RWPE2 (cell line): ENCODE data around the gene LRP1B.
"Not testable (repeated sequence)": the region's sequence is repeated elsewhere in the genome, so short reads cannot be mapped to it uniquely, and the experiment has no call there.

Experiments
- ATAC-seq: fragments of 200-7000 bp; cut with Tn5 transposase; 3 replicates; pipeline ENCODE4 v1.9.1; 2021; ENCODE audit warnings: low read depth
- DNase-seq: peaks from one replicate; pipeline ENCODE4 v3.0.0-alpha.2; 2020; ENCODE audit warnings: low spot score
- H3K27ac ChIP-seq: fragments of 450-650 bp; 2 replicates; pipeline ENCODE4 v1.5.1; 2017; ENCODE audit warnings: mild to moderate bottlenecking; ENCODE audit not compliant: poor library complexity, severe bottlenecking
- H3K27me3 ChIP-seq: fragments of 250-450 bp; sonication (Bioruptor Pico); 2 replicates; pipeline ENCODE4 v1.5.1; 2021; ENCODE audit warnings: mild to moderate bottlenecking, moderate library complexity; ENCODE audit not compliant: insufficient read depth, poor library complexity, severe bottlenecking
- H3K36me3 ChIP-seq: fragments of 250-450 bp; sonication (Bioruptor Pico); 2 replicates; pipeline ENCODE4 v1.5.1; 2020; ENCODE audit warnings: low read depth, mild to moderate bottlenecking, moderate library complexity
- H3K4me1 ChIP-seq: fragments of 250-450 bp; sonication (Bioruptor Pico); 2 replicates; pipeline ENCODE4 v1.5.1; 2021; ENCODE audit warnings: mild to moderate bottlenecking, moderate library complexity; ENCODE audit not compliant: insufficient read depth, poor library complexity, severe bottlenecking
- H3K4me3 ChIP-seq: fragments of 250-450 bp; sonication (Bioruptor Pico); 2 replicates; pipeline ENCODE4 v1.5.1; 2021; ENCODE audit warnings: mild to moderate bottlenecking, moderate library complexity; ENCODE audit not compliant: severe bottlenecking
- H3K9me3 ChIP-seq: fragments of 250-450 bp; sonication (Bioruptor Pico); 2 replicates; pipeline ENCODE4 v1.5.1; 2021; ENCODE audit warnings: mild to moderate bottlenecking, moderate library complexity; ENCODE audit not compliant: severe bottlenecking
- TF ChIP-seq, protein P1 (sequence below): fragments of 450-650 bp; IDR thresholded peaks from one replicate; pipeline ENCODE4 v1.5.1; 2017; ENCODE audit warnings: mild to moderate bottlenecking, moderate library complexity; ENCODE audit not compliant: poor library complexity, severe bottlenecking

The LRP1B gene

DNA sequence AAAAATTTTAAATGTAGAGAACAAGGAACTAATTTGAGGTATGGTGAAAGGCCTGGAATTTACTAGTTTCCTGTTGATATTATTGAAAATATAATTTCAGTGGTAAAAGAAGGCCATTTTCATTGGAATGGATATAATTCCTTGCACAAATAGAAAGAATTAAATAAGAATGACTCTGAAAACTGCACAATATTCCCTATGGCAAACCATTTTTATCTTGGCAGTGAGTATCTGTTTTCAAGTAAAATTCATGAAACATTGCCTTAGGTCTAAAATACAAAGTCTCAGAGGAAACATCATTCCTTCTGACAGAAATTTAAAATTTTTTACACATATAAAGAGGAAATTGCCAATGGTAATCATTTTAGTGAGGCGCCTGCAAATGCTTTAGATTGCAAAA is 1468.3 kb downstream of the LRP1B start:
- Histone ChIP-seq H3K4me1 (peaks cover 4% of the 10 kb centered on the region), H3K27me3 (no peaks in the 10 kb centered on the region), H3K9me3 (no peaks in the 10 kb centered on the region), H3K27ac (no peak overlapping the region), H3K36me3 (no peaks in the 10 kb centered on the region), H3K4me3 (no peak overlapping the region)
- TF ChIP-seq, protein P1, sequence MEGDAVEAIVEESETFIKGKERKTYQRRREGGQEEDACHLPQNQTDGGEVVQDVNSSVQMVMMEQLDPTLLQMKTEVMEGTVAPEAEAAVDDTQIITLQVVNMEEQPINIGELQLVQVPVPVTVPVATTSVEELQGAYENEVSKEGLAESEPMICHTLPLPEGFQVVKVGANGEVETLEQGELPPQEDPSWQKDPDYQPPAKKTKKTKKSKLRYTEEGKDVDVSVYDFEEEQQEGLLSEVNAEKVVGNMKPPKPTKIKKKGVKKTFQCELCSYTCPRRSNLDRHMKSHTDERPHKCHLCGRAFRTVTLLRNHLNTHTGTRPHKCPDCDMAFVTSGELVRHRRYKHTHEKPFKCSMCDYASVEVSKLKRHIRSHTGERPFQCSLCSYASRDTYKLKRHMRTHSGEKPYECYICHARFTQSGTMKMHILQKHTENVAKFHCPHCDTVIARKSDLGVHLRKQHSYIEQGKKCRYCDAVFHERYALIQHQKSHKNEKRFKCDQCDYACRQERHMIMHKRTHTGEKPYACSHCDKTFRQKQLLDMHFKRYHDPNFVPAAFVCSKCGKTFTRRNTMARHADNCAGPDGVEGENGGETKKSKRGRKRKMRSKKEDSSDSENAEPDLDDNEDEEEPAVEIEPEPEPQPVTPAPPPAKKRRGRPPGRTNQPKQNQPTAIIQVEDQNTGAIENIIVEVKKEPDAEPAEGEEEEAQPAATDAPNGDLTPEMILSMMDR, result no peak
- DNase-seq, result no peak
- ATAC-seq, result no peak

DNA sequence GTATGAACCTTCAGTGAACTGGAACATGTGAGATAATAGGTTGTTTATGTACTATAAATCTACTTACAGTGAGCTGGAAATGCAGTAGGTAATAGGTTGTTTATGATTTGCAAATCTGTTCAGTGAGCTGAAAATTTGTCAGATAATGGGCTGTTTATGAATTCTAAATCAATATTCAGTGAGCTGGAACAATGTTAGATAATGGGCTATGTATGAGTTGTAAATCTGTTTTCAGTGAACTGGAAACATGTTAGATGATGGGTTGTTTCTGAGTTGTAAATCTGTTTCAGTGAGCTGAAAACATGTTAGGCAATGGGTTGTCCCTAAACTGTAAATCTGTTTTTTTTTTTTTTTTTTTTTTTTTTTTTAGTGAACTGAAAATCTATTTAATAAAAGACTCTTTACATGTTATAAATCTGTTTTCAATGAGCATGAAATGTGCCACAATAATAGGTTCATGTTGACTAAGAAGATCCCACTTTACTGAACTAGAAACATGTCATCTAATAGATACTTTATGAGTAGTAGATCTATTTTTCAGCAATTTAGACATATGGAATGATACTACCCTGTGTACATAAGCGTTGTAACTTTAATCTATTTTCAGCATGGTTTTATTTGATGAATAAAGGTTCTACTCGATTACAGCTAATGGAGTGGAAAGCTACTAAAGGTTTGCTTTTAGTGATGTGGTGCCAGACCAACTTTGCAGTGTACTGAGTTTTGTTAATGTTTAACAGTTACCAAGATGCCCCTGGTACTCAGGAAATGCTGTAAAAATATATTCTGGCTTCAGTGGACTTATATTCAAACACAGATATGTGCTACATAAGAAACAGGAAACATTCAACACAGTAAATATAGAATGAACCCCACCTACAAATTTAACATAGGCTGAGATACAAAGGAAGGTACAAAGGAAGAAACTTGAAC is 1471.8 kb downstream of the LRP1B start:
- TF ChIP-seq, protein P1, result no peak
- ATAC-seq, result no peak
- DNase-seq, result no peak
- Histone ChIP-seq H3K9me3 (no peaks in the 10 kb centered on the region), H3K4me3 (no peak overlapping the region), H3K4me1 (peaks cover 9% of the 10 kb centered on the region), H3K27ac (no peak overlapping the region), H3K27me3 (no peaks in the 10 kb centered on the region), H3K36me3 (no peaks in the 10 kb centered on the region)

DNA sequence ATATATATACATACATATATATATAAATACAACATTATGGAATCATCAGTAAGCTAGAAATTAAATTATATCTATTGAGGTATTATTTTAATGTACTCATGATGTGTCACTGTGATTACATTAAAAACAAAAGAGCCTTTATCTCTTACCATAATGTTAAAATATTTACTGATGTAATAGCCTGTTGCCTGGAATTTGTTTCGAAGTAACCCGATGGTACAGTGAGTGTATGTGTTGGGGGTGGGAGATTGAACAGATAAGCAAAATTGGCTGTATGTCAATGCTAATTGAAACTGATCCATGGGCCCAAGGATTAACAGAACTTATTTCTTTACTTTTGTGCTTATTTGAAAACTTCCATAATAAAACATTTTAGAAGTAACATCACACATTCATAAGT is 1473.2 kb downstream of the LRP1B start:
- no peak overlapping the region for H3K27ac ChIP-seq

DNA sequence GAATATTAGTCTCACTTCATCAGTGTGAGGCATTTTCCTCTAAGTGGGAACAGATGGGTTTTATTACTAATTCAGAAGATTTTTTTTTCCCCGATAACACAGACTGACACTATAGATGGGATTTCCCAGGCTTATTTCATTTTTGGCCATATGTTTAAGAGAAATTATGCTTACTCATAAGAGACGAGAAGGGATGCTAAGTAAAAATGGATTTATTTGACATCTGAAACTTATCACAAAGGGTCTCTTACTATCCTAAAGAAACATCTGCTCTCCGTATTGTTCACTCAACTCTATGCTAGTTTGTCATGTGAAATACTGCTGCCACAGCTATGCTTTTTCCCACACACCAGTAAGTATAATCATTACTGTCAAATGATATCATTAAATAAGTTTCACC is 1476.3 kb downstream of the LRP1B start:
- no peak overlapping the region for H3K4me3 ChIP-seq
- H3K4me1 ChIP-seq, result peaks cover 20% of the 10 kb centered on the region
- no peak overlapping the region for H3K27ac ChIP-seq
- no peaks in the 10 kb centered on the region for H3K9me3 ChIP-seq
- no peaks in the 10 kb centered on the region for H3K36me3 ChIP-seq
- no peaks in the 10 kb centered on the region for H3K27me3 ChIP-seq
- ATAC-seq (no peak), DNase-seq (no peak)
- TF ChIP-seq, protein P1, result no peak

More for the DNA sequence above, 1473.2 kb downstream of the LRP1B start:
- ATAC-seq (peak; percentile 64; the same call in 2 of the 3 replicates), DNase-seq (no peak)
- Histone ChIP-seq H3K4me1 (peaks cover 9% of the 10 kb centered on the region), H3K27me3 (no peaks in the 10 kb centered on the region), H3K9me3 (no peaks in the 10 kb centered on the region), H3K4me3 (no peak overlapping the region), H3K36me3 (no peaks in the 10 kb centered on the region)
- TF ChIP-seq, protein P1, result no peak

DNA sequence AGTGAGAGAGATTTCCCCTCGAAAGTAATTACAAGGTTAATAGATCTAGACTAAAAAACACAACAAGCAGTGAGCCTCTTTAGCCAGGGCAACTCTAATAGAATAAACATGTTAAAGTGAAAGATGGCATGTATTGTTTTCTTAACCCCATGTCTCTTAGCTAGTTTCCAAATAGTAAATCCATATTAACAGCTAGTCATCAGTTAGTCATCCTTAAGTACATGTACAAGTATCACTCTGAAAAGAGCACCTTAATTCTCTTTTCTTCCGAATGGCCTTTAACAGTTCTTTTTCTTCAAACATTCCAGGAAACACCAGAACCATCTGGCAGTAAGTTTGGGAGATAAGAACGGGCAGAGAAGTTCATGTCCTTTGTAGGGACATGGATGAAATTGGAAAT is 1480.0 kb downstream of the LRP1B start:
- Histone ChIP-seq H3K9me3 (no peaks in the 10 kb centered on the region), H3K4me1 (peaks cover 19% of the 10 kb centered on the region), H3K27me3 (no peaks in the 10 kb centered on the region), H3K4me3 (no peak overlapping the region), H3K36me3 (no peaks in the 10 kb centered on the region), H3K27ac (no peak overlapping the region)
- DNase-seq (no peak), ATAC-seq (peak; percentile 96)
- TF ChIP-seq, protein P1, result no peak

DNA sequence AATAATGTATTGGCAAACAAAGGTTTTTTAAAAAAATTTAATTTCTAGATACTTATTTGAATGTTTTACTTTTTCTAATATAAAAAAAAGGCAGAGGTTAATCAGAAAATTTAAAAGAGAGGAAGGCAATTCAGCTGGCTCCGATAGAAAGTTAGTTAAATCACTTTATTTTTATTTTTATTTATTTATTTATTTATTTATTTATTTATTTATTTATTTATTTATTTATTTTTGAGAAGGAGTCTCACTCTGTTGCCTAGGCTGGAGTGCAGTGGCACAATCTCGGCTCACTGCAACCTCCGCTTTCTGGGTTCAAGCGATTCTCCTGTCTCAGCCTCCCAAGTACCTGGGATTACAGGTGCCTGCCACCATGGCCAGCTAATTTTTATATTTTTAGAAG is 1480.7 kb downstream of the LRP1B start:
- H3K9me3 ChIP-seq, H3K4me3 ChIP-seq, H3K27me3 ChIP-seq, H3K36me3 ChIP-seq, ATAC-seq, H3K27ac ChIP-seq, DNase-seq: not testable (repeated sequence)
- H3K4me1 ChIP-seq, result peaks cover 19% of the 10 kb centered on the region
